H9 (cell line): Measurements from ENCODE around the gene NME4. TPM values are rescaled to one million over a fixed set of nuclear protein-coding genes. Genes with fewer than 3 reads are reported as not detected.

Experiments
- DNase-seq: peaks from one replicate; pipeline ENCODE4 v3.0.0-alpha.2; 2017
- H2AFZ ChIP-seq: one replicate; pipeline ENCODE4 v1.6.1; 2013; ENCODE audit warnings: mild to moderate bottlenecking, low read length, control low read depth, moderate library complexity
- H2AK5ac ChIP-seq: 2 replicates; pipeline ENCODE4 v1.6.1; 2013; ENCODE audit warnings: low read length, control low read depth, mixed read lengths; ENCODE audit not compliant: insufficient read length
- H2BK120ac ChIP-seq: one replicate; pipeline ENCODE4 v1.6.1; 2013; ENCODE audit warnings: low read depth, mild to moderate bottlenecking, low read length, control low read depth, inconsistent platforms; ENCODE audit not compliant: poor library complexity, severe bottlenecking
- H2BK12ac ChIP-seq: 2 replicates; pipeline ENCODE4 v1.6.1; 2013; ENCODE audit warnings: low read length, control low read depth, mixed read lengths, low read depth; ENCODE audit not compliant: insufficient read length
- H2BK15ac ChIP-seq: 2 replicates; pipeline ENCODE4 v1.6.1; 2013; ENCODE audit warnings: low read depth, low read length, control low read depth
- H2BK20ac ChIP-seq: one replicate; pipeline ENCODE4 v1.6.1; 2013; ENCODE audit warnings: low read depth, mild to moderate bottlenecking, low read length, control low read depth, inconsistent platforms; ENCODE audit not compliant: poor library complexity, severe bottlenecking
- H2BK5ac ChIP-seq: 2 replicates; pipeline ENCODE4 v1.6.1; 2013; ENCODE audit warnings: low read length, control low read depth, mixed read lengths; ENCODE audit not compliant: insufficient read length
- H3K14ac ChIP-seq: 2 replicates; pipeline ENCODE4 v1.6.1; 2013; ENCODE audit warnings: low read length, control low read depth; ENCODE audit not compliant: insufficient read depth
- H3K18ac ChIP-seq: 2 replicates; pipeline ENCODE4 v1.6.1; 2013; ENCODE audit warnings: low read depth, mild to moderate bottlenecking, mixed read lengths, low read length, control low read depth; ENCODE audit not compliant: insufficient read length
- H3K23ac ChIP-seq: 2 replicates; pipeline ENCODE4 v1.6.1; 2013; ENCODE audit warnings: low read length, control low read depth, mixed read lengths, low read depth; ENCODE audit not compliant: insufficient read length
- H3K23me2 ChIP-seq: 2 replicates; pipeline ENCODE4 v1.6.1; 2013; ENCODE audit warnings: low read depth, mild to moderate bottlenecking, mixed read lengths, low read length, control low read depth; ENCODE audit not compliant: insufficient read length, poor library complexity, severe bottlenecking
- H3K27ac ChIP-seq: 2 replicates; pipeline ENCODE4 v1.5.1; 2013; ENCODE audit warnings: low read length, control low read depth, mixed read lengths, low read depth; ENCODE audit not compliant: insufficient read length
- H3K27me3 ChIP-seq: 2 replicates; pipeline ENCODE4 v1.6.1; 2013; ENCODE audit warnings: low read length, control low read depth, inconsistent platforms; ENCODE audit not compliant: insufficient read depth
- H3K4ac ChIP-seq: 2 replicates; pipeline ENCODE4 v1.6.1; 2013; ENCODE audit warnings: low read depth, mild to moderate bottlenecking, control low read depth, inconsistent platforms, low read length, moderate library complexity
- H3K4me1 ChIP-seq: 2 replicates; pipeline ENCODE4 v1.6.1; 2013; ENCODE audit warnings: low read length, control low read depth, inconsistent platforms; ENCODE audit not compliant: insufficient read depth
- H3K4me2 ChIP-seq: 2 replicates; pipeline ENCODE4 v1.6.1; 2013; ENCODE audit warnings: low read length, control low read depth, mixed read lengths; ENCODE audit not compliant: insufficient read length, insufficient read depth
- H3K56ac ChIP-seq: 2 replicates; pipeline ENCODE4 v1.6.1; 2013; ENCODE audit warnings: low read depth, mild to moderate bottlenecking, mixed read lengths, low read length, control low read depth; ENCODE audit not compliant: insufficient read length
- H3K79me1 ChIP-seq: 2 replicates; pipeline ENCODE4 v1.6.1; 2013; ENCODE audit warnings: low read depth, mild to moderate bottlenecking, moderate library complexity, low read length, control low read depth, inconsistent platforms; ENCODE audit not compliant: insufficient read depth, poor library complexity, severe bottlenecking
- H3K79me2 ChIP-seq: 2 replicates; pipeline ENCODE4 v1.6.1; 2013; ENCODE audit warnings: low read length, control low read depth, inconsistent platforms; ENCODE audit not compliant: insufficient read depth
- H3K9ac ChIP-seq: 2 replicates; pipeline ENCODE4 v1.6.1; 2013; ENCODE audit warnings: low read length, control low read depth, mixed read lengths; ENCODE audit not compliant: insufficient read length; ENCODE audit errors: extremely low read depth
- H3K9me3 ChIP-seq: one replicate; pipeline ENCODE4 v1.6.1; 2013; ENCODE audit warnings: low read depth, low read length, inconsistent platforms; ENCODE audit not compliant: control insufficient read depth
- H3T11ph ChIP-seq: one replicate; pipeline ENCODE4 v1.6.1; 2013; ENCODE audit warnings: mild to moderate bottlenecking, low read length, control low read depth, inconsistent platforms
- H4K20me1 ChIP-seq: one replicate; pipeline ENCODE4 v1.6.1; 2013; ENCODE audit not compliant: control insufficient read depth, insufficient read length, insufficient read depth
- H4K5ac ChIP-seq: 2 replicates; pipeline ENCODE4 v1.6.1; 2013; ENCODE audit warnings: low read depth, mild to moderate bottlenecking, mixed read lengths, low read length, control low read depth; ENCODE audit not compliant: insufficient read length
- H4K8ac ChIP-seq: replicated peaks from 2 replicates; pipeline ENCODE4 v1.6.1; 2013; ENCODE audit warnings: low read length, control low read depth, mixed read lengths, low read depth; ENCODE audit not compliant: insufficient read length
- H4K91ac ChIP-seq: 2 replicates; pipeline ENCODE4 v1.6.1; 2013; ENCODE audit warnings: low read depth, mild to moderate bottlenecking, moderate library complexity, mixed read lengths, low read length, control low read depth; ENCODE audit not compliant: insufficient read length
- H3K27ac Mint-ChIP-seq, 3 experiments: 2 replicates in 2 of 3; 3 replicates in 1 of 3; pipeline ENCODE4 v1.8.0; 2020 to 2021; ENCODE audit warnings: mixed read lengths in 3 of 3, mild to moderate bottlenecking in 1 of 3, moderate library complexity in 1 of 3
- H3K27me3 Mint-ChIP-seq: 2 replicates; pipeline ENCODE4 v1.8.0; 2021; ENCODE audit warnings: low read depth, mild to moderate bottlenecking, moderate library complexity, mixed read lengths
- H3K36me3 Mint-ChIP-seq, 3 experiments: 2 replicates in 2 of 3; 3 replicates in 1 of 3; pipeline ENCODE4 v1.8.0; 2020 to 2021; ENCODE audit warnings: low read depth in 3 of 3, mixed read lengths in 3 of 3; ENCODE audit not compliant: insufficient read depth in 1 of 3
- H3K4me1 Mint-ChIP-seq, 2 experiments: 2 replicates each; pipeline ENCODE4 v1.8.0; 2020; ENCODE audit warnings: mixed read lengths in 2 of 2
- H3K4me3 Mint-ChIP-seq, 2 experiments: 2 replicates in 1 of 2; 3 replicates in 1 of 2; pipeline ENCODE4 v1.8.0; 2020 to 2021; ENCODE audit warnings: mild to moderate bottlenecking in 2 of 2, mixed read lengths in 2 of 2, moderate library complexity in 1 of 2
- H3K9me3 Mint-ChIP-seq, 2 experiments: 2 replicates in 1 of 2; 3 replicates in 1 of 2; pipeline ENCODE4 v1.8.0; 2020; ENCODE audit warnings: mild to moderate bottlenecking in 2 of 2, mixed read lengths in 2 of 2, moderate library complexity in 1 of 2
- WGBS: extraction: QIAGEN DNeasy Blood & Tissue Kit; methylation state at CpG from one replicate; pipeline ENCODE4 v1.1.7; 2013; ENCODE audit warnings: missing lambda C conversion rate, low lambda C conversion rate, mixed read lengths; ENCODE audit not compliant: insufficient read length; ENCODE audit errors: extremely low coverage; 5-methylcytosine and 5-hydroxymethylcytosine counted together
- total RNA-seq: library from RNA; stranded (reverse); gene quantifications from 2 replicates; pipeline ENCODE4 v1.2.1, GENCODE V29; 2021
- TF ChIP-seq, protein P1 (sequence below): fragments of 200-600 bp; sonication (generic); conservative IDR thresholded peaks from 3 replicates; pipeline ENCODE4 v1.8.0; 2021; ENCODE audit warnings: antibody characterized with exemption, mild to moderate bottlenecking

NME4 gene
- total RNA-seq, 1 experiment from 2014 or later, result 320 TPM

DNA sequence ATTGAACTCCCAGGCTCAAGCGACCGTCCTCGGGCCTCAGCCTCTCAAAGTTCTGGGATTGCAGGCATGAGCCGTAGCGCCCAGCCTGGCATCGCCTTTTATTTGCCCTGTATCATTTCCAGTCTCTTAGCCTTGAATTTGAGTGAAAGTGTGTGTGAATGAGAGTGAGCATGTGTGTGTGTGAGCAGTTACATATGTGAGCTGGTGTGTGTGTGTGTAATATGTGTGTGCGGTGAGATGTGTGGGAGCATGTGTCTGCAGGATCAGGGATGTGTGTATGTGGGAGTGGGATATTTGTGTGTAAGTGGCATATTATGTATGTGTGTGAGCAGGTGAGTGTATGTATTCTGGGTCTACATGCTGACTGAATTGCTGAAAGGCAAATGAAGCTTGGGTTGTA lies 33.9 kb downstream of the NME4 start:
- no peak overlapping the region for H3K4me2 ChIP-seq
- H2AFZ ChIP-seq, result no peak overlapping the region
- no peak overlapping the region for H2BK5ac ChIP-seq
- no peaks in the 10 kb centered on the region for H3K79me1 ChIP-seq
- H3K9ac ChIP-seq, result no peak overlapping the region
- no peak overlapping the region for H2BK15ac ChIP-seq
- no peak overlapping the region for H3T11ph ChIP-seq
- peaks cover 2% of the 10 kb centered on the region; the same call in 1 of the 2 replicates for H3K27me3 ChIP-seq
- H3K23me2 ChIP-seq, result peaks cover 11% of the 10 kb centered on the region
- TF ChIP-seq, protein P1, sequence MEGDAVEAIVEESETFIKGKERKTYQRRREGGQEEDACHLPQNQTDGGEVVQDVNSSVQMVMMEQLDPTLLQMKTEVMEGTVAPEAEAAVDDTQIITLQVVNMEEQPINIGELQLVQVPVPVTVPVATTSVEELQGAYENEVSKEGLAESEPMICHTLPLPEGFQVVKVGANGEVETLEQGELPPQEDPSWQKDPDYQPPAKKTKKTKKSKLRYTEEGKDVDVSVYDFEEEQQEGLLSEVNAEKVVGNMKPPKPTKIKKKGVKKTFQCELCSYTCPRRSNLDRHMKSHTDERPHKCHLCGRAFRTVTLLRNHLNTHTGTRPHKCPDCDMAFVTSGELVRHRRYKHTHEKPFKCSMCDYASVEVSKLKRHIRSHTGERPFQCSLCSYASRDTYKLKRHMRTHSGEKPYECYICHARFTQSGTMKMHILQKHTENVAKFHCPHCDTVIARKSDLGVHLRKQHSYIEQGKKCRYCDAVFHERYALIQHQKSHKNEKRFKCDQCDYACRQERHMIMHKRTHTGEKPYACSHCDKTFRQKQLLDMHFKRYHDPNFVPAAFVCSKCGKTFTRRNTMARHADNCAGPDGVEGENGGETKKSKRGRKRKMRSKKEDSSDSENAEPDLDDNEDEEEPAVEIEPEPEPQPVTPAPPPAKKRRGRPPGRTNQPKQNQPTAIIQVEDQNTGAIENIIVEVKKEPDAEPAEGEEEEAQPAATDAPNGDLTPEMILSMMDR, result no peak
- no peak overlapping the region for H2BK20ac ChIP-seq
- no peak overlapping the region for H2BK120ac ChIP-seq
- H3K14ac ChIP-seq, result no peak overlapping the region
- H3K9me3 ChIP-seq, result no peaks in the 10 kb centered on the region
- Mint-ChIP-seq H3K9me3 (no peaks in the 10 kb centered on the region), H3K4me3 (no peak overlapping the region), H3K36me3 (peaks cover 7 to 28% (median 19%) of the 10 kb centered on the region in 3 experiments; a peak in 6 of 7 replicates), H3K4me1 (peaks cover 13 to 19% of the 10 kb centered on the region in 2 experiments), H3K27me3 (peaks cover 16% of the 10 kb centered on the region), H3K27ac (peak overlapping the region in 2 of 3 experiments; percentile 1 to 35; a peak in 2 of 7 replicates)
- peaks cover 5% of the 10 kb centered on the region; the same call in 1 of the 2 replicates for H3K79me2 ChIP-seq
- DNase-seq, result no peak
- H4K5ac ChIP-seq, result no peak overlapping the region
- H3K27ac ChIP-seq, result no peak overlapping the region
- no peak overlapping the region for H2BK12ac ChIP-seq
- H4K20me1 ChIP-seq, result no peaks in the 10 kb centered on the region
- H3K18ac ChIP-seq, result no peak overlapping the region
- H3K4me1 ChIP-seq, result no peaks in the 10 kb centered on the region
- H3K23ac ChIP-seq, result no peak overlapping the region
- H3K4ac ChIP-seq, result no peak overlapping the region
- WGBS, result 100% methylated on average over 1 of the region's 7 CpGs
- no peak overlapping the region for H4K91ac ChIP-seq
- H3K56ac ChIP-seq, result no peak overlapping the region
- no peak overlapping the region for H4K8ac ChIP-seq
- H2AK5ac ChIP-seq, result no peak overlapping the region
